Epithelial cell of proximal tubule (primary cell): ENCODE measurements around the gene SETBP1. TPM values are rescaled to one million over a fixed set of nuclear protein-coding genes. Genes with fewer than 3 reads are reported as not detected.

Experiments used
- DNase-seq: peaks from one replicate; pipeline ENCODE4 v3.0.0-alpha.2; 2011; ENCODE audit warnings: low read depth
- H3K4me3 ChIP-seq: 2 replicates; pipeline ENCODE4 v1.5.1; 2011; ENCODE audit warnings: low read depth, mild to moderate bottlenecking, low read length
- total RNA-seq: library from RNA; depleted of rRNA; stranded (reverse); fragments of >200 nt; gene quantifications from 2 replicates; pipeline ENCODE4 v1.2.3, GENCODE V29; 2015
- TF ChIP-seq, protein P1 (sequence below): conservative IDR thresholded peaks from 2 replicates; pipeline ENCODE4 v1.5.1; 2012; ENCODE audit warnings: low read depth, mild to moderate bottlenecking, low read length

SETBP1 gene
- total RNA-seq, 1 donor from 2014 or later: 2.4 TPM

DNA sequence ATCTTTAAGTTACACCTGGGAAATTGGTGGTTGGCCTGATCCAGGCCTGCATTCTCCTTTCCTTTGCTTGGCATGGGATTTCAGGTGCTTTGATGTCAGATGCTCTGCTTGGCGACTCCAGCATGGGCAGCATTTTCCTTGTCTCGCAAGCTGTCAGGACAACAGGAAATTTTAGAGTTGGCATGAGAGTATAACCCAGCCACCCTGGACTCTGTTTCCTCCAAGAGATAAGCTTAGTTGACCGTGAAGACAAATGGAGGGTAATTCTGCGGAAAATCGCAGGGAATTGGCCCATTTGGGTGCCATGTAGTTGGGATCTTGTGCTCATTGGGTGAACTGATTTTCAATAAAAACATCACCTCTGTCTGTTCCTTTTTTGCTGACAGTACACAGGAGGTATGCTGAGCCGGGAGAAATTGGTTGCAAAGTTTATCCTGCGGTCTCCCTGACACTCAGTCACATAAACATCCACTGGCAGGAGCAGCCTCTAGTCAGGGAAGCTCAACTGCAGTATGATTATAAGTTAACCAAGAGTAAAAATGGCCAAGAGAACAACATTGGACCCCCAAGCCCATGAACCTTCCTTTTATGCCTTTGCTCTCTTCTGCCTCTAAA, 409.9 kb downstream of the SETBP1 start:
- TF ChIP-seq, protein P1, sequence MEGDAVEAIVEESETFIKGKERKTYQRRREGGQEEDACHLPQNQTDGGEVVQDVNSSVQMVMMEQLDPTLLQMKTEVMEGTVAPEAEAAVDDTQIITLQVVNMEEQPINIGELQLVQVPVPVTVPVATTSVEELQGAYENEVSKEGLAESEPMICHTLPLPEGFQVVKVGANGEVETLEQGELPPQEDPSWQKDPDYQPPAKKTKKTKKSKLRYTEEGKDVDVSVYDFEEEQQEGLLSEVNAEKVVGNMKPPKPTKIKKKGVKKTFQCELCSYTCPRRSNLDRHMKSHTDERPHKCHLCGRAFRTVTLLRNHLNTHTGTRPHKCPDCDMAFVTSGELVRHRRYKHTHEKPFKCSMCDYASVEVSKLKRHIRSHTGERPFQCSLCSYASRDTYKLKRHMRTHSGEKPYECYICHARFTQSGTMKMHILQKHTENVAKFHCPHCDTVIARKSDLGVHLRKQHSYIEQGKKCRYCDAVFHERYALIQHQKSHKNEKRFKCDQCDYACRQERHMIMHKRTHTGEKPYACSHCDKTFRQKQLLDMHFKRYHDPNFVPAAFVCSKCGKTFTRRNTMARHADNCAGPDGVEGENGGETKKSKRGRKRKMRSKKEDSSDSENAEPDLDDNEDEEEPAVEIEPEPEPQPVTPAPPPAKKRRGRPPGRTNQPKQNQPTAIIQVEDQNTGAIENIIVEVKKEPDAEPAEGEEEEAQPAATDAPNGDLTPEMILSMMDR: no peak
- no peak overlapping the region for H3K4me3 ChIP-seq
- no peak for DNase-seq

DNA sequence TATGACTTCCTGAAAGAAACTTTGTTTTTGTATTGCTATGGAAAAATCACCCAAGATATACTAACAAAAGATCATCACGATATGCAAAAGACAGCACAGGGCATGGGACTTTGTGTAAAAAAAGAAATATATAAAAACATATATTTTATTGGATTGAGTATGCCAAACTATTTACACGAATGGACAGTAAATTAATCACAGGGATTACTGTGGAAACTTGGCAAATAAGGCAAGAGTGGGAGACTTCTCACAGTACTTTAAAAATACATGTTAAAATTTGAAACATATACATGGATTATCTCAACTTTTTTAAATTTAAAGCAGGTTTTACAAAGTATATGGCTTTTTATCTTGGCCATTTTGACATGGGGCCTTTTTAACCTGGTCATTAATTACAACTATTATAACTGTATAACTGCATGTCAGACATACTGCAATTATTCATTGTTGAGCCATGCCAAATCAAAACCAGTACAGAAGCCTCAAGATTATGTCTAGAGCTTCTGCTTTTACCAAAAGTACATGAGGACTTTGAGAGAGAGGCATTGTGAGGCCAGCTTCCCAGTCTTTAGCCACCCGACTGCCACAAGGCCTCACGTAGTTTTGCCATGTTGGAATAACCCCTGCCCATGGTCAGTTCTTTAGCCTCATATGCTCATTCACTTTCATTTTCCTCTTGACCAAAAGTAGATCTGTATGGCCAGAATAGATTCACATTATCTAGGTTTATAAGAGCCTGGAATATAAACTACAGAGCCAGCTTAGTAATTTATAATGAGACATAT, 419.8 kb downstream of the SETBP1 start:
- TF ChIP-seq, protein P1: no peak
- no peak overlapping the region for H3K4me3 ChIP-seq
- no peak for DNase-seq

DNA sequence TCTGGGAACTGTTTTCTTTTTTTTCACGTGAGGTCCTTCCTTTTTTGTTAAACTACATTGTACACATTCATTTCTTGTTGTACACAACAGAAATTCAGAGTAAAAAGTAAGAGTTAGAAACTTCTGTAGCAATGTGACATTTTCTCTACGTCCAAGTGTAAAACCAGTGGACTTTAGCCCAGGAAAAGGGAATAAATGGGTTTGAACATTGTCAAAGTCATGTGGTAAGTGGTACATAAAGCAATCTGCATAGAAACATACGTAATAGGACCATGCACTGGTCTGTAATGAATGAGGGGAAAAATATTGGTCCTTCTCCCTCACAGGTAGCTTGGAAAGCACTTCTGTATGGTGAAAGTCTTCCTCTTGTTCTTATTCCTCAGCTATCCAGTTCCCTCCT, 421.4 kb downstream of the SETBP1 start:
- DNase-seq: no peak
- no peak overlapping the region for H3K4me3 ChIP-seq
- TF ChIP-seq, protein P1: no peak

DNA sequence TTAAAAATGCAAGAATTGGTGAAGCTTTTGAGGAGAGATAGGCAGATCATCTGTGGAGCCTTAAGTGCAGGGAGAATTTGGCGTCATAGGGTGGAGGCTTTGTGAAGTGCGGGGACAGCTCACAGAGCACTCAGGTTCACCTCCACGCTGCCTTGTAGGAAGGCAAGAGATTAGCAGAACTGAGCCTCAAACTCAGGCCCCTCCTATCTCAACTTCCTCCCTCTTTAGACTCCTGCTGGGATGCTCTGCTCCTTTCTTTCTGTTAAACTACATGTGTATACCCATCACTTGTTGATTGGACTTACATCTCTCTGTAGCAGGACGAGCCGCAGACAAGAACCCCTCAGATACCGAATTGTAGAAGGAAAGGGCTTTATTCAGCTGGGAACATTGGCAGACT, 422.2 kb downstream of the SETBP1 start:
- DNase-seq: no peak
- no peak overlapping the region for H3K4me3 ChIP-seq
- TF ChIP-seq, protein P1: no peak

DNA sequence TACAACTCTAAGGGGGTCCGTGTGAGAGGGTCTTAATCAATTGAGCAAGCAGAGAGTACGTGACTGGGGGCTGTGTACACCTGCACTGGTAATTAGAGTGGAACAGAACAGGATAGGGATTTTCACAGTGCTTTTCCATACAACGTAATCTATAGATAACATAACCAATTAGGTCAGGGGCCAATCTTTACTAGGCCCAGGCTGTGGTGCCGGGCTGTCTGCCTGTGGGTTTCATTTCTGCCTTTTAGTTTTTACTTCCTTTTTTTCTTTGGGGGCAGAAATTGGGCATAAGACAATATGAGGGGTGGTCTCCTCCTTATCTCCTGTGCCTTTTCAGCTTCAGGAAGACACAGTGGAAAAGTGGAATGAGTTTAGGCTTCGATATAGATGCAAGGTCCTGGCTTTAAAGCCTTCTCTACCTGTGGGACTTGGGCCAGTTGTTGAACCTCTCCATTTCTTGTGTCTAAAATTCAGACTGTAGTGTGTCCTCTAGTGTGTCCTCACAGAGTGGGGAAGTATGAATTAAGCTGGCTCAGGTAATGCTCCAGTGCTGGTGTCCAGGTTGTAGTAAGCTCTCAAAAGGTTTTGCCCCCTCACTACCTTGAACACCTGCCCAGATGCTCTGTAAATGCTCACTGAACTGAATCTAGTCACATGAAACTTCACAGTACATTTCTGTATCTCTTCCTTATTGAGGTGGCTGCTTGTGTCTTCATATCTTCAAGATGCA, 422.8 kb downstream of the SETBP1 start:
- TF ChIP-seq, protein P1: no peak
- no peak overlapping the region for H3K4me3 ChIP-seq
- no peak for DNase-seq

DNA sequence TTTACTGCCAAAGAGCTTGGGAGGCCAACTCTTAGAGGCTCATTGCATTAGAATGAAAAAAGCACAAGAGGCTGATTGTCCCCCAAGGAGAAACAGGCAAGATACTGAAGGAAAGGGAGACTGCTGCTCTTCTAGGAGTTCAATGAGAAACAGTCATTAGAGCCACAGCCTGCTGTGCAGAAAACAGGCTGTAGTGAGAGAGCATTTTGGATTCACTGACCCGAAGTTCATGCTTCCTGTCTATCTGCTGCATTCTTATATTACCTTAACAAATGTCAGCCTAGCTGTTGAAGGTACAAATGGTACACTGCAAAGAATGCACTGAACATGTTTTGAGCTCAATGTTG, 423.3 kb downstream of the SETBP1 start:
- TF ChIP-seq, protein P1: no peak

More for the DNA sequence above, 423.3 kb downstream of the SETBP1 start:
- DNase-seq: no peak
- no peak overlapping the region for H3K4me3 ChIP-seq
